Testis (tissue), 5 donors: ENCODE data around the gene RTP3. TPM values are rescaled to one million over a fixed set of nuclear protein-coding genes. Genes with fewer than 3 reads are reported as not detected.

Source experiments
- DNase-seq: peaks from one replicate; pipeline ENCODE4 v3.0.0-alpha.2; 2019
- H3K27ac ChIP-seq, 2 donors: fragments of 200-600 bp; sonication (generic); one replicate each; pipeline ENCODE4 v1.5.1; 2019
- H3K27me3 ChIP-seq: fragments of 200-600 bp; sonication (generic); one replicate; pipeline ENCODE4 v1.5.1; 2019
- H3K36me3 ChIP-seq: fragments of 200-600 bp; sonication (generic); one replicate; pipeline ENCODE4 v1.5.1; 2017; ENCODE audit warnings: low read depth; ENCODE audit errors: missing control alignments
- H3K4me1 ChIP-seq: fragments of 200-600 bp; sonication (generic); one replicate; pipeline ENCODE4 v1.5.1; 2019
- H3K4me3 ChIP-seq, 2 donors: fragments of 200-600 bp; sonication (generic); one replicate each; pipeline ENCODE4 v1.5.1; 2017 to 2019
- H3K9me3 ChIP-seq: fragments of 200-600 bp; sonication (generic); one replicate; pipeline ENCODE4 v1.5.1; 2017
- CTCF ChIP-seq, 3 experiments: fragments of 450-650 bp in 2 of 3; fragments of 200-600 bp in 1 of 3; sonication (generic) in 1 of 3; IDR thresholded peaks; one replicate each; pipeline ENCODE4 v1.5.1; 2016 to 2019; ENCODE audit warnings: antibody characterized with exemption in 3 of 3, mild to moderate bottlenecking in 2 of 3, moderate library complexity in 1 of 3
- POLR2A ChIP-seq: fragments of 450-650 bp; IDR thresholded peaks from one replicate; pipeline ENCODE4 v1.6.1; 2017; ENCODE audit warnings: antibody characterized with exemption, mild to moderate bottlenecking, moderate library complexity
- WGBS, 2 donors: methylation state at CpG; one replicate each; pipeline ENCODE4 v1.1.5; 2018; 5-methylcytosine and 5-hydroxymethylcytosine counted together
- intact Hi-C: fragments of 100-400 bp; cut with DNase I; formaldehyde crosslinking; loops from one replicate; pipeline ENCODE4 v1.15.1; 2023; ENCODE audit warnings: low total_unique reads
- long read RNA-seq, 2 donors: transcript quantifications; one replicate each; lab custom pipeline, GENCODE V29; 2026
- polyA plus RNA-seq: library from polyadenylated mRNA; stranded (reverse); fragments of 350-450 nt; fragmentation: Illumina TruSeq; extraction: RNeasy Lipid Tissue Mini Kit (QIAGEN cat#74804); gene quantifications from one replicate; pipeline ENCODE4 v1.2.3, GENCODE V29; 2014; ENCODE audit warnings: low read depth, low replicate concordance; ENCODE audit not compliant: insufficient read depth
- total RNA-seq, 2 donors: library from RNA; depleted of rRNA; stranded (reverse); fragments of >200 nt; gene quantifications; one replicate each; pipeline ENCODE4 v1.2.3, GENCODE V29; 2016

Gene RTP3
- total RNA-seq (1 to 10 TPM in 1 of 2 donors, under 1 TPM in 1; 0.50 to 1.1 TPM), polyA plus RNA-seq (2.0 TPM)
- long read RNA-seq, donor 1: 0 reads
- long read RNA-seq, donor 2: 0 reads

DNA sequence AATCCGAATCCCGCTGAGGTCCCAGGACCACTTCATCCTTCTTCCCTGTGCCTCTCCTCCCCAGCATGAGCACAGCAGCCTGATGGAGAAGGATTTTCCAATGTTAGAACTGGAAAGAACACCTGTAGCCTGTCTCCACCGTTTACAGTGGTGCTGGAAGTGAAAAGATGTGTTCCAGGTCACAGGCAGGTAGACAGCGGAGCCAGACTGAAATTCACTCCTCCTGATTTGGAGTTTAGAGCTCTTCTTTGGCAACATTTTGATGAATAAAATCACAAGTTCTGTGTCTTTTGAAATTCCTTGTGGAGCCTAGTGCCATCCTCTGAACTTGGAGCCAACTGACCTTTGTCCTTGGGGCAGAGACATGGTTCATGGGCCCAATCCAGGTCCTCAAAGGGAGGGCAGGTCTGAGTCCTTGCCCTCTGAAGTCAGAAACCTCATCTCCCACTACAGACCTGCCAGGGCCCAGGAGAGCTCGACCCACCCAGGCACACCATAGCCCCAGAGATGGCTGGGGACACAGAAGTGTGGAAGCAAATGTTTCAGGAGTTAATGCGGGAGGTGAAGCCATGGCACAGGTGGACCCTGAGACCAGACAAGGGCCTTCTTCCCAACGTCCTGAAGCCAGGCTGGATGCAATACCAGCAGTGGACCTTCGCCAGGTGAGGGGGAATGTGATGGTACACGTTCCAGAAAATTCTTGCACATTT lies at the start of gene RTP3:
Gene RTP3, plus strand, starts transcription at position 421 of the 710 bp plus-strand sequence. Its CDS starts 87 bp downstream, at position 508.
- no peaks in the 10 kb centered on the region for H3K27me3 ChIP-seq
- DNase-seq: no peak
- H3K9me3 ChIP-seq: no peaks in the 10 kb centered on the region
- H3K4me1 ChIP-seq: no peaks in the 10 kb centered on the region
- TF ChIP-seq POLR2A (no peak), CTCF (IDR thresholded peaks at IDR 0.05) (no peak)
- no peaks in the 10 kb centered on the region for H3K36me3 ChIP-seq
- intact Hi-C loops: no loop called here
- H3K27ac ChIP-seq: no peak within 1 kb of the TSS
- 76 to 85% methylated on average over 9 of the region's 9 CpGs for WGBS, 2 donors
- H3K4me3 ChIP-seq: no peak within 1 kb of the TSS

DNA sequence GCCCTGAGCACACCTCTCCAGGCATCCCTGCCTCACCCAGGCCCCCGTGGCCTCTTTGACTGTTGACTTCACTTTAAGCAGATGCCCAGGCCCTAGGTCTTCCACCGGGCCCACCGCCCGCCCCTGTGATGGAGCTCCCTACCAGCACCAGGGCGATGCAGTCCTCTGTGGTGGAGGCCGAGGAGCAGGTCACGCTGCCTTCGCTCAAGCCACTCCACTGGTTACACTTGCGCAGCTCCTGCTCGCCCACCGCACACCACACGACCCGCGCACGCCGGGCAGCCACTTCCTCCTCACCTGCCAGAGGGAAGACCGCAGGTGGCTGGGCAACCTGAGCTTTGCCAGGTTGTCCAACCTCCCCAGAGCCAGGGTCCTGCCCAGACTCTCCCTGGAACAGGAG lies 49.1 kb upstream of the RTP3 start:
- no peaks in the 10 kb centered on the region for H3K27me3 ChIP-seq
- TF ChIP-seq POLR2A (no peak), CTCF (IDR thresholded peaks at IDR 0.05) (no peak)
- H3K4me1 ChIP-seq: no peaks in the 10 kb centered on the region
- no peak for DNase-seq
- no peaks in the 10 kb centered on the region for H3K9me3 ChIP-seq
- 91 to 96% methylated on average over 16 to 17 of the region's 17 CpGs for WGBS, 2 donors
- no peak overlapping the region for H3K4me3 ChIP-seq
- intact Hi-C loops: no loop called here
- no peak overlapping the region for H3K27ac ChIP-seq
- no peaks in the 10 kb centered on the region for H3K36me3 ChIP-seq

- H3K4me3 ChIP-seq: no peak overlapping the region
- no peaks in the 10 kb centered on the region for H3K36me3 ChIP-seq
- no peaks in the 10 kb centered on the region for H3K27me3 ChIP-seq
- H3K9me3 ChIP-seq: no peaks in the 10 kb centered on the region
- intact Hi-C loops: no loop called here
- no peak for DNase-seq
- no peaks in the 10 kb centered on the region for H3K4me1 ChIP-seq
- TF ChIP-seq POLR2A (no peak), CTCF (IDR thresholded peaks at IDR 0.05) (peak in 1 of 3 experiments; percentile 42)
- H3K27ac ChIP-seq: no peak overlapping the region
- WGBS, 2 donors: 77 to 88% methylated on average over 14 of the region's 14 CpGs
These were observed 47.8 kb upstream of the RTP3 start for GRCh38 chr3:46449755-46450552.

GRCh38 chr3:46453526-46454208 lies 44.1 kb upstream of the RTP3 start:
- TF ChIP-seq POLR2A (no peak), CTCF (IDR thresholded peaks at IDR 0.05) (no peak)
- 69 to 83% methylated on average over 6 to 7 of the region's 7 CpGs for WGBS, 2 donors
- Histone ChIP-seq H3K36me3 (no peaks in the 10 kb centered on the region), H3K9me3 (no peaks in the 10 kb centered on the region), H3K4me3 (no peak overlapping the region), H3K27me3 (no peaks in the 10 kb centered on the region), H3K4me1 (no peaks in the 10 kb centered on the region), H3K27ac (no peak overlapping the region)
- DNase-seq: no peak
- intact Hi-C loops: no loop called here
